Measurements from ENCODE around the gene MALL. TPM values are rescaled to one million over a fixed set of nuclear protein-coding genes. Genes with fewer than 3 reads are reported as not detected.
"Not testable (repeated sequence)": the region's sequence is repeated elsewhere in the genome, so short reads cannot be mapped to it uniquely, and the experiment has no call there.

The MALL gene
- polyA plus RNA-seq, 1 experiment, result 0.63 TPM

- CTCF ChIA-PET, result no interaction called here
- POLR2A ChIA-PET, result no interaction called here
- no peak for TF ChIP-seq CTCF (IDR thresholded peaks at IDR 0.05; ENCODE audit: low read depth, low read length)
- Histone ChIP-seq H3K27me3 (ENCODE audit: control insufficient read depth, insufficient read depth, low read length) (no peaks in the 10 kb centered on the region), H3K9me3 (ENCODE audit: control insufficient read depth, insufficient read depth, low read length) (no peaks in the 10 kb centered on the region; the same call in 1 of the 2 replicates), H3K4me3 (ENCODE audit: low read depth, low read length) (no peak overlapping the region), H3K27ac (ENCODE audit: low read depth, low read length) (no peak overlapping the region)
- DNase-seq (ENCODE audit: low read depth, low spot score), result no peak
These were observed 16.6 kb downstream of the MALL start for GRCh38 chr2:110099038-110099425.

GRCh38 chr2:110097506-110098220 lies 18.0 kb downstream of the MALL start:
- Histone ChIP-seq H3K27ac (ENCODE audit: low read depth, low read length) (no peak overlapping the region), H3K9me3 (ENCODE audit: control insufficient read depth, insufficient read depth, low read length) (no peaks in the 10 kb centered on the region), H3K4me3 (ENCODE audit: low read depth, low read length) (no peak overlapping the region), H3K27me3 (ENCODE audit: control insufficient read depth, insufficient read depth, low read length) (no peaks in the 10 kb centered on the region)
- TF ChIP-seq CTCF (IDR thresholded peaks at IDR 0.05; ENCODE audit: low read depth, low read length), result no peak
- ChIA-PET CTCF (no interaction called here), POLR2A (no interaction called here)
- no peak for DNase-seq (ENCODE audit: low read depth, low spot score)

GRCh38 chr2:110095994-110096633 lies 19.5 kb downstream of the MALL start:
- TF ChIP-seq CTCF (IDR thresholded peaks at IDR 0.05; ENCODE audit: low read depth, low read length), result no peak
- H3K9me3 ChIP-seq (ENCODE audit: control insufficient read depth, insufficient read depth, low read length), result no peaks in the 10 kb centered on the region
- POLR2A ChIA-PET, result no interaction called here
- H3K4me3 ChIP-seq (ENCODE audit: low read depth, low read length), result no peak overlapping the region
- CTCF ChIA-PET, result no interaction called here
- H3K27me3 ChIP-seq (ENCODE audit: control insufficient read depth, insufficient read depth, low read length), result no peaks in the 10 kb centered on the region
- no peak for DNase-seq (ENCODE audit: low read depth, low spot score)
- no peak overlapping the region for H3K27ac ChIP-seq (ENCODE audit: low read depth, low read length)

- H3K27me3 ChIP-seq (ENCODE audit: control insufficient read depth, insufficient read depth, low read length); H3K9me3 ChIP-seq (ENCODE audit: control insufficient read depth, insufficient read depth, low read length); DNase-seq (ENCODE audit: low read depth, low spot score); H3K4me3 ChIP-seq (ENCODE audit: low read depth, low read length); H3K27ac ChIP-seq (ENCODE audit: low read depth, low read length); CTCF ChIA-PET; POLR2A ChIA-PET: not testable (repeated sequence)
These were observed 20.6 kb downstream of the MALL start for GRCh38 chr2:110094884-110095534.

GRCh38 chr2:110093924-110094323 lies 21.7 kb downstream of the MALL start:
- H3K9me3 ChIP-seq (ENCODE audit: control insufficient read depth, insufficient read depth, low read length); CTCF ChIA-PET; H3K27me3 ChIP-seq (ENCODE audit: control insufficient read depth, insufficient read depth, low read length); H3K4me3 ChIP-seq (ENCODE audit: low read depth, low read length); DNase-seq (ENCODE audit: low read depth, low spot score); H3K27ac ChIP-seq (ENCODE audit: low read depth, low read length); POLR2A ChIA-PET: not testable (repeated sequence)

- DNase-seq (ENCODE audit: low read depth, low spot score); POLR2A ChIA-PET; CTCF ChIA-PET: not testable (repeated sequence)
These were observed 25.5 kb downstream of the MALL start for GRCh38 chr2:110090164-110090563.

GRCh38 chr2:110083757-110084156 lies 31.9 kb downstream of the MALL start:
- H3K4me3 ChIP-seq (ENCODE audit: low read depth, low read length); H3K9me3 ChIP-seq (ENCODE audit: control insufficient read depth, insufficient read depth, low read length); H3K27ac ChIP-seq (ENCODE audit: low read depth, low read length); H3K27me3 ChIP-seq (ENCODE audit: control insufficient read depth, insufficient read depth, low read length); CTCF ChIA-PET; POLR2A ChIA-PET; DNase-seq (ENCODE audit: low read depth, low spot score): not testable (repeated sequence)

More at GRCh38 chr2:110090164-110090563, 25.5 kb downstream of the MALL start:
- not testable (repeated sequence) for H3K27ac ChIP-seq (ENCODE audit: low read depth, low read length); H3K9me3 ChIP-seq (ENCODE audit: control insufficient read depth, insufficient read depth, low read length); H3K4me3 ChIP-seq (ENCODE audit: low read depth, low read length); H3K27me3 ChIP-seq (ENCODE audit: control insufficient read depth, insufficient read depth, low read length)

GRCh38 chr2:110083162-110083561 lies 32.5 kb downstream of the MALL start:
- H3K4me3 ChIP-seq (ENCODE audit: low read depth, low read length); POLR2A ChIA-PET; CTCF ChIA-PET; DNase-seq (ENCODE audit: low read depth, low spot score); H3K9me3 ChIP-seq (ENCODE audit: control insufficient read depth, insufficient read depth, low read length); H3K27ac ChIP-seq (ENCODE audit: low read depth, low read length); H3K27me3 ChIP-seq (ENCODE audit: control insufficient read depth, insufficient read depth, low read length): not testable (repeated sequence)

- H3K4me3 ChIP-seq (ENCODE audit: low read depth, low read length); H3K27me3 ChIP-seq (ENCODE audit: control insufficient read depth, insufficient read depth, low read length); H3K9me3 ChIP-seq (ENCODE audit: control insufficient read depth, insufficient read depth, low read length); H3K27ac ChIP-seq (ENCODE audit: low read depth, low read length); CTCF ChIA-PET; POLR2A ChIA-PET; DNase-seq (ENCODE audit: low read depth, low spot score): not testable (repeated sequence)
These were observed 37.5 kb downstream of the MALL start for GRCh38 chr2:110078104-110078503.

Measured in AG04450 (cell line).